MM.1S (cell line): ENCODE results near the gene CEP78.

Source experiments
- EZH2 ChIP-seq: fragments of 300-600 bp; sonication (generic); optimal IDR thresholded peaks from 2 replicates; pipeline ENCODE3; 2017; ENCODE audit warnings: low read depth, mild to moderate bottlenecking, antibody characterized with exemption, low read length, mixed read lengths
- EZH2phosphoT487 ChIP-seq: fragments of 300-600 bp; sonication (generic); IDR thresholded peaks from 2 replicates; pipeline ENCODE4 v1.6.1; 2018; ENCODE audit warnings: antibody characterized with exemption, low read length
- TF ChIP-seq, protein P1 (sequence below): fragments of 300-600 bp; sonication (generic); IDR thresholded peaks from 2 replicates; pipeline ENCODE4 v1.5.1; 2016; ENCODE audit warnings: antibody characterized with exemption, low read length, mixed read lengths

GRCh38 chr9:78309066-78309465 lies 73.2 kb downstream of the CEP78 start:
- TF ChIP-seq, protein P1, sequence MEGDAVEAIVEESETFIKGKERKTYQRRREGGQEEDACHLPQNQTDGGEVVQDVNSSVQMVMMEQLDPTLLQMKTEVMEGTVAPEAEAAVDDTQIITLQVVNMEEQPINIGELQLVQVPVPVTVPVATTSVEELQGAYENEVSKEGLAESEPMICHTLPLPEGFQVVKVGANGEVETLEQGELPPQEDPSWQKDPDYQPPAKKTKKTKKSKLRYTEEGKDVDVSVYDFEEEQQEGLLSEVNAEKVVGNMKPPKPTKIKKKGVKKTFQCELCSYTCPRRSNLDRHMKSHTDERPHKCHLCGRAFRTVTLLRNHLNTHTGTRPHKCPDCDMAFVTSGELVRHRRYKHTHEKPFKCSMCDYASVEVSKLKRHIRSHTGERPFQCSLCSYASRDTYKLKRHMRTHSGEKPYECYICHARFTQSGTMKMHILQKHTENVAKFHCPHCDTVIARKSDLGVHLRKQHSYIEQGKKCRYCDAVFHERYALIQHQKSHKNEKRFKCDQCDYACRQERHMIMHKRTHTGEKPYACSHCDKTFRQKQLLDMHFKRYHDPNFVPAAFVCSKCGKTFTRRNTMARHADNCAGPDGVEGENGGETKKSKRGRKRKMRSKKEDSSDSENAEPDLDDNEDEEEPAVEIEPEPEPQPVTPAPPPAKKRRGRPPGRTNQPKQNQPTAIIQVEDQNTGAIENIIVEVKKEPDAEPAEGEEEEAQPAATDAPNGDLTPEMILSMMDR: no peak
- TF ChIP-seq EZH2 (no peak), EZH2phosphoT487 (no peak)
